ENCODE measurements around the gene SCN3B. TPM values are rescaled to one million over a fixed set of nuclear protein-coding genes. Genes with fewer than 3 reads are reported as not detected.

Gene SCN3B
- total and polyA plus RNA-seq, 8 donors: 0.15 to 2.2 (median 0.38) TPM; not detected in 3

DNA sequence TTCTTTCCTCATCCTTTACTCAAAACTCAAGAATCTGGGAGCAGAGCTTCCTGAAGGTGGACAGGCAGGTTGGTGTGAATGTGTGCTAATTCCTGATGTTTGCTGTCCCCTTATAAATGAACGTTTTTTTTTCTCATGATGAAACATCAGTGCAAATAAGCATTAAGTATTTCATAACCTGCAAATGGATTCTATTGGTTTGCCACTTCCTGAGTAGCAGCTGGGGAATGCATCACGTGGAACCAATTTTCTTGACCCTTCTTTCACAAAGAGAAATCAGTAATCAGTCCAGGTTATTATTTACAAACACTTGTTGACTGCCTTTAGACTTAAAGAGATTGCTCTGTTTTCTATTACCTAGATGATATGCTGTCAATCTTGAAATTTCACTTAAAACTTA is 40.1 kb upstream of the SCN3B start:
- WGBS, 5 donors: 49 to 55% (median 51%) methylated on average over 2 of the region's 2 CpGs
- H3K4me1 ChIP-seq: no peaks in the 10 kb centered on the region
- intact Hi-C loops (cut with DNase I; ENCODE audit: low total_unique reads): no loop called here
- no peak overlapping the region for H3K4me3 ChIP-seq
- no peaks in the 10 kb centered on the region for H3K9me3 ChIP-seq
- H3K27me3 ChIP-seq: peaks cover 0 to 12% (median 0%) of the 10 kb centered on the region in 3 donors
- TF ChIP-seq EP300 (IDR thresholded peaks at IDR 0.05) (no peak), POLR2AphosphoS5 (IDR thresholded peaks at IDR 0.05) (no peak), POLR2A (IDR thresholded peaks at IDR 0.05) (no peak)
- TF ChIP-seq, protein P1, sequence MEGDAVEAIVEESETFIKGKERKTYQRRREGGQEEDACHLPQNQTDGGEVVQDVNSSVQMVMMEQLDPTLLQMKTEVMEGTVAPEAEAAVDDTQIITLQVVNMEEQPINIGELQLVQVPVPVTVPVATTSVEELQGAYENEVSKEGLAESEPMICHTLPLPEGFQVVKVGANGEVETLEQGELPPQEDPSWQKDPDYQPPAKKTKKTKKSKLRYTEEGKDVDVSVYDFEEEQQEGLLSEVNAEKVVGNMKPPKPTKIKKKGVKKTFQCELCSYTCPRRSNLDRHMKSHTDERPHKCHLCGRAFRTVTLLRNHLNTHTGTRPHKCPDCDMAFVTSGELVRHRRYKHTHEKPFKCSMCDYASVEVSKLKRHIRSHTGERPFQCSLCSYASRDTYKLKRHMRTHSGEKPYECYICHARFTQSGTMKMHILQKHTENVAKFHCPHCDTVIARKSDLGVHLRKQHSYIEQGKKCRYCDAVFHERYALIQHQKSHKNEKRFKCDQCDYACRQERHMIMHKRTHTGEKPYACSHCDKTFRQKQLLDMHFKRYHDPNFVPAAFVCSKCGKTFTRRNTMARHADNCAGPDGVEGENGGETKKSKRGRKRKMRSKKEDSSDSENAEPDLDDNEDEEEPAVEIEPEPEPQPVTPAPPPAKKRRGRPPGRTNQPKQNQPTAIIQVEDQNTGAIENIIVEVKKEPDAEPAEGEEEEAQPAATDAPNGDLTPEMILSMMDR (IDR thresholded peaks at IDR 0.05): no peak
- no peak for DNase-seq
- H3K27ac ChIP-seq: no peak overlapping the region
- no peaks in the 10 kb centered on the region for H3K36me3 ChIP-seq

DNA sequence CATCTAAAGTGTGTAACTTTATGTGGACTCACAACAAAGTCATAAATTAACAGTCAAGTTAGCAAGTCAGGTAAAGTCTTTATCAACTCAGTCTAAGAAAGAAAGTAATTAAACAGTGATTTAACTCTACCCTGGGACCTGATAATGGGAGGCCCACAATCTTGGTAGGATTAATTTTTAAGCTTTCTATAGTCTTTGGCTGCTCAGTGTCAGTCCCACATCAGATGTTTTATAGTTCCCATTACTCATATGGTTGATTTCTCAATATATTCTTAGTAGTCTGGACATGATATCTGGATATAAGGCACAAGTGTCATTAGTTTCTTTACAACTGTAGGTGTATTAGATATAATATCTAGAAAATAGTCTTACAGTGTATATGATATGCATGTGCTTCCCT is 38.5 kb upstream of the SCN3B start:
- intact Hi-C loops (cut with DNase I; ENCODE audit: low total_unique reads): no loop called here
- no peaks in the 10 kb centered on the region for H3K9me3 ChIP-seq
- DNase-seq: no peak
- H3K4me3 ChIP-seq: no peak overlapping the region
- no peaks in the 10 kb centered on the region for H3K36me3 ChIP-seq
- no peaks in the 10 kb centered on the region for H3K4me1 ChIP-seq
- no peak overlapping the region for H3K27ac ChIP-seq
- H3K27me3 ChIP-seq: peaks cover 0 to 7% (median 0%) of the 10 kb centered on the region in 3 donors
- TF ChIP-seq, protein P1 (IDR thresholded peaks at IDR 0.05): no peak

DNA sequence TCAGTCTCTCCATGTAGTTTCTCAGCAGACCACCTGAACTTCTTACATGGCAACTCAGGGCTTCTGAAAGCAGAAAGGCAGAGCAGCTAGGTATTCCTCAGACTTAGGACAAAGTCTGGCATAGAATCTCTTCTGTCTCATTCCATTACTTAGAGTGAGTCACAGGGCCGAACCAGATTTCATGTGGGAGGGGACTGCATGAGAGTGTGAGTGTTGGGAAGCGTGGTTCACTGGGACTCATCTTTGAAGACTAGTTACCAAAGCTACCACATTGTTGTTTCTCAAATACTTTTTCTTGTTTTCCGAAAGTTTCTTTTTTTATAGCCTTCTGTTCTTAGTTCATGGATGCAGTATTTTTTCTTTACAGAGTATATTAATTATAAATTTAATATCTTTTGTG is 36.1 kb upstream of the SCN3B start:
- Histone ChIP-seq H3K4me3 (no peak overlapping the region), H3K36me3 (no peaks in the 10 kb centered on the region), H3K9me3 (no peaks in the 10 kb centered on the region), H3K4me1 (no peaks in the 10 kb centered on the region), H3K27me3 (peaks cover 0 to 7% (median 0%) of the 10 kb centered on the region in 3 donors), H3K27ac (no peak overlapping the region)
- 70 to 77% (median 71%) methylated on average over 3 of the region's 3 CpGs for WGBS, 5 donors
- TF ChIP-seq POLR2A (IDR thresholded peaks at IDR 0.05) (no peak), POLR2AphosphoS5 (IDR thresholded peaks at IDR 0.05) (no peak), EP300 (IDR thresholded peaks at IDR 0.05) (no peak)
- TF ChIP-seq, protein P1 (IDR thresholded peaks at IDR 0.05): no peak
- intact Hi-C loops (cut with DNase I; ENCODE audit: low total_unique reads): no loop called here
- DNase-seq: peak in 1 of 2 donors; percentile 12

DNA sequence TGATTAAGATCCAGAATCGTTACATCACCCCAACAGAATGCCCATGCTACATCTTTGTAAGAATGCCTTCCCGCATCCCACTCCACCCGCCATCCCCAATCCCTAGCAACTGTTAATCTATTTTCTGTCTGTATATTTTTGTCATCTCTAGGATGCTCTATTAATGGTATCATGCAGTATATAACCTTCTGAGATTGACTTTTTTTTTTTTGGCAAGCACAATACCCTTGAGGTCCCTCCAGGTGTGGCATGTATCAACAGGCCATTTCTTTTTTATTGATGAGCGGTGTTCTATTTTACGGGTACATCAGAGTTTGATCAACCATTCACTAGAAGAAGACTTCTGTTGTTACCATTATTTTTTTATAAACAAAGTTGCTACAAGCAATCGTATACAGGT is 30.2 kb upstream of the SCN3B start:
- no peak for DNase-seq
- Histone ChIP-seq H3K27ac (no peak overlapping the region), H3K27me3 (peaks cover 0 to 3% (median 0%) of the 10 kb centered on the region in 3 donors), H3K4me3 (no peak overlapping the region), H3K4me1 (no peaks in the 10 kb centered on the region), H3K36me3 (no peaks in the 10 kb centered on the region), H3K9me3 (no peaks in the 10 kb centered on the region)
- no peak for TF ChIP-seq EP300 (IDR thresholded peaks at IDR 0.05)
- TF ChIP-seq POLR2A (IDR thresholded peaks at IDR 0.05): no peak
- TF ChIP-seq, protein P1 (IDR thresholded peaks at IDR 0.05): no peak
- no peak for TF ChIP-seq POLR2AphosphoS5 (IDR thresholded peaks at IDR 0.05)
- intact Hi-C loops (cut with DNase I; ENCODE audit: low total_unique reads): no loop called here
- 90 to 96% (median 95%) methylated on average over 6 of the region's 6 CpGs for WGBS, 5 donors

Data from stomach (tissue), 9 donors.